Common myeloid progenitor, CD34-positive (primary cell): Measurements from ENCODE around the gene FAM98C.

Experiments used
- CTCF ChIA-PET: fragments of 350-600 bp; sonication (Branson Sonifier 250); formaldehyde crosslinking; loops from one replicate; lab custom pipeline; 2021; ENCODE audit warnings: antibody characterized with exemption; lab: Charles Lee
- POLR2A ChIA-PET: fragments of 350-600 bp; sonication (Branson Sonifier 250); formaldehyde crosslinking; loops from one replicate; lab custom pipeline; 2021; ENCODE audit warnings: antibody characterized with exemption; lab: Charles Lee
- DNase-seq, 3 donors: peaks; one replicate each; pipeline versions ENCODE4 v3.0.0 to v3.0.0-alpha.2; 2013
- H3K27ac ChIP-seq, 2 experiments: 1 replicate in 1 of 2; 2 replicates in 1 of 2; pipeline ENCODE4 v1.7.0; 2013; ENCODE audit warnings: inconsistent platforms in 2 of 2, low read length in 2 of 2, mild to moderate bottlenecking in 2 of 2, low read depth in 1 of 2, moderate library complexity in 1 of 2; ENCODE audit not compliant: severe bottlenecking in 2 of 2, insufficient read depth in 1 of 2, poor library complexity in 1 of 2
- H3K27me3 ChIP-seq, 5 experiments: replicated peaks in 2 of 5; 1 replicate in 3 of 5; 2 replicates in 2 of 5; pipeline versions ENCODE4 v1.6.1 to v1.7.0; 2013; ENCODE audit warnings: low read length in 4 of 5, mild to moderate bottlenecking in 2 of 5, moderate library complexity in 2 of 5, inconsistent platforms in 1 of 5; ENCODE audit not compliant: insufficient read depth in 5 of 5, control insufficient read depth in 4 of 5
- H3K36me3 ChIP-seq, 4 experiments: 1 replicate in 2 of 4; 2 replicates in 2 of 4; pipeline versions ENCODE4 v1.6.1 to v1.7.0; 2013; ENCODE audit warnings: low read length in 3 of 4, control low read depth in 1 of 4, mild to moderate bottlenecking in 1 of 4; ENCODE audit not compliant: control insufficient read depth in 4 of 4, insufficient read depth in 4 of 4
- H3K4me1 ChIP-seq, 4 experiments: 1 replicate in 3 of 4; 2 replicates in 1 of 4; pipeline versions ENCODE4 v1.6.1 to v1.7.1; 2013; ENCODE audit warnings: low read length in 3 of 4, mild to moderate bottlenecking in 3 of 4, control low read depth in 1 of 4, inconsistent platforms in 1 of 4, moderate library complexity in 1 of 4; ENCODE audit not compliant: control insufficient read depth in 4 of 4, insufficient read depth in 4 of 4; ENCODE audit errors: control extremely low read depth in 1 of 4
- H3K4me3 ChIP-seq, 7 experiments: 1 replicate in 4 of 7; 2 replicates in 3 of 7; pipeline versions ENCODE4 v1.5.1 to v1.7.0; 2013; ENCODE audit warnings: mild to moderate bottlenecking in 7 of 7, low read length in 6 of 7, moderate library complexity in 6 of 7, inconsistent platforms in 2 of 7, low read depth in 2 of 7, control low read depth in 1 of 7; ENCODE audit not compliant: insufficient read depth in 4 of 7, control insufficient read depth in 1 of 7; ENCODE audit errors: extremely low read depth in 1 of 7
- H3K9me3 ChIP-seq, 5 experiments: 1 replicate in 4 of 5; 2 replicates in 1 of 5; pipeline versions ENCODE4 v1.6.1 to v1.7.1; 2013; ENCODE audit warnings: low read length in 4 of 5, mild to moderate bottlenecking in 2 of 5, inconsistent platforms in 1 of 5, low read depth in 1 of 5, moderate library complexity in 1 of 5; ENCODE audit not compliant: control insufficient read depth in 4 of 5, insufficient read depth in 2 of 5; ENCODE audit errors: control extremely low read depth in 1 of 5
- WGBS: methylation state at CpG from one replicate; pipeline ENCODE4 v1.1.5; 2013; ENCODE audit not compliant: insufficient coverage; 5-methylcytosine and 5-hydroxymethylcytosine counted together

The FAM98C gene

DNA sequence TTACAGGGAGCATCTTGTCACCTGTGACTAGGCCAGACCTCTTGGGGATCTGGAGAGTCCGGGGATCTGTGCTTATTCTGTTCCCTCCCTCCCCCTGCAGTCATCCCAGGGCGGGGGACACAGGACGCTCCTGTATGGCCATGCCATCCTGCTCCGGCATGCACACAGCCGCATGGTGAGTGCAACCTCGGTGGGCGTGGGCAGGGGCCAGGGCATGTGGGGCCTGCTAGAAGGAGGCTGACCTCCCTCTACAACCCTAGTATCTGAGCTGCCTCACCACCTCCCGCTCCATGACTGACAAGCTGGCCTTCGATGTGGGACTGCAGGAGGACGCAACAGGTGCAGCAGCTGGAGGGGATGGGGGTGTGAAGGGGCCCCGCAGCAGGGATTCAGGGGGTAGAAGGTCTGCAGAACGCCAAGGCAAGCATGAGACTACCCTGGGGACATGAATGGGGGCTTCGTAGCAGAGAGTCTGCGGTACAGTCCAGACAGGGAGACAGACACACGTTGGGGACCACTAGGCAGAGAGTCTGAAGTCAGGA lies 40.6 kb downstream of the FAM98C start:
- Histone ChIP-seq H3K4me1 (peaks cover 0 to 2% (median 0%) of the 10 kb centered on the region in 4 experiments), H3K27me3 (no peaks in the 10 kb centered on the region), H3K27ac (no peak overlapping the region), H3K36me3 (no peaks in the 10 kb centered on the region), H3K9me3 (no peaks in the 10 kb centered on the region), H3K4me3 (no peak overlapping the region)
- ChIA-PET CTCF (interaction anchor here (4.8 kb wide), 1 partner anchor 40 kb away, joined by 30 read pairs; the partner anchor contains the start of gene FAM98C), POLR2A (no interaction called here)
- 93% methylated on average over 12 of the region's 15 CpGs for WGBS
- no peak for DNase-seq

DNA sequence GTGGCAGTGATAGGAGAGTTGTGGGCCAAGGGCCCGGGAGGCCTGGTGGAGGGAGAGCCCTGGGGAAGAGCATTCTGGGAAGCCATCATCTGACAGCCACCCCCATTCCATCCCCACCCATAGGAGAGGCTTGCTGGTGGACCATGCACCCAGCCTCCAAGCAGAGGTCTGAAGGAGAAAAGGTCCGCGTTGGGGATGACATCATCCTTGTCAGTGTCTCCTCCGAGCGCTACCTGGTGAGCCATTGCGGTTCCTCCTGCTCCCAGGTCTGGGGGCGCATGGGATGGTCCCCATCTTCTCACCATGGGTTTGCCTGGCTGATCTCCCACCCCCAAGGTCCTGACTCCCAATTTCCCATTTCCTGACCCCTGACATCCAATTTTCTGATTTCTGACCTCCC lies 41.1 kb downstream of the FAM98C start:
- DNase-seq = no peak
- no peaks in the 10 kb centered on the region for H3K36me3 ChIP-seq
- CTCF ChIA-PET = interaction anchor here (4.8 kb wide), 1 partner anchor 40 kb away, joined by 30 read pairs; the partner anchor contains the start of gene FAM98C
- H3K9me3 ChIP-seq = no peaks in the 10 kb centered on the region
- 100% methylated on average over 6 of the region's 7 CpGs for WGBS
- no peak overlapping the region for H3K27ac ChIP-seq
- peaks cover 0 to 2% (median 0%) of the 10 kb centered on the region in 4 experiments for H3K4me1 ChIP-seq
- H3K27me3 ChIP-seq = no peaks in the 10 kb centered on the region
- H3K4me3 ChIP-seq = no peak overlapping the region
- POLR2A ChIA-PET = no interaction called here

DNA sequence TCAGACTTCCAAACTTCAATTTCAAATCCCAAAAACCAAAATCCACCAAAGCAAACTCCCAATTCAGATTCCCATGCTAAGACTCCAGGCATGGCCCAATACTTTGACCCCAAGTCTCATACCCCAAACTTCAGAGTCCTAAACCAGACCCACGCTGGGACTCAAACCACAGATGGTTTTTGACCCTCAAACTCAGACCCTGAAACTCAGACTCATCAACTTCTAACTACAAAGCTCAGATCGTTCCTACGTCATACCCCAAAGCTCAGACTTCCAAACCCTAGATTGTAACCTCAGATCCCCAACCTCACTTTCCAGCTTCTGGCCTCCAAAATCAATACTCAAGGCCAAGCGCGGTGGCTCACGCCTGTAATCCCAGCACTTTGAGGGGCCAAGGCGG lies 42.5 kb downstream of the FAM98C start:
- no peak for DNase-seq
- Histone ChIP-seq H3K27ac (no peak overlapping the region), H3K36me3 (no peaks in the 10 kb centered on the region), H3K27me3 (no peaks in the 10 kb centered on the region), H3K9me3 (no peaks in the 10 kb centered on the region), H3K4me3 (no peak overlapping the region), H3K4me1 (peaks cover 0 to 2% (median 0%) of the 10 kb centered on the region in 4 experiments)
- WGBS = 92% methylated on average over 7 of the region's 7 CpGs
- ChIA-PET POLR2A (no interaction called here), CTCF (interaction anchor here (0.8 to 4.8 kb wide), 2 partner anchors 39 to 42 kb away, joined by 3 to 30 read pairs; partner anchors contain the start of gene FAM98C)

DNA sequence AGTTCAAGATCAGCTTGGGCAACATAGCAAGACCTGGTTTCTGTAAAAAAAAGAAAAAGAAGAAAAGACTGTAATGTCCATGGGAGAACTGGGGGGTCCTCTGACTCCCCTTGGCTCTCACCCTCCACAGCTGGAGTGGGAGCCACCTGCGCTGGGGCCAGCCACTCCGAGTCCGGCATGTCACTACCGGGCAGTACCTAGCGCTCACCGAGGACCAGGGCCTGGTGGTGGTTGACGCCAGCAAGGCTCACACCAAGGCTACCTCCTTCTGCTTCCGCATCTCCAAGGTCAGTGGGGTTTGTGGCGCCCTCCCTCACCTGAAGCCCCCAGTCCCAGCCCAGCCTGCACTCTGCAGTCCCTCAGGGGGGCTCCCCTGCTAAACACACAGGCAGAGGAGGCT lies 45.3 kb downstream of the FAM98C start:
- no peak for DNase-seq
- CTCF ChIA-PET = no interaction called here
- Histone ChIP-seq H3K4me1 (no peaks in the 10 kb centered on the region), H3K36me3 (no peaks in the 10 kb centered on the region), H3K27ac (no peak overlapping the region), H3K4me3 (no peak overlapping the region), H3K27me3 (no peaks in the 10 kb centered on the region), H3K9me3 (no peaks in the 10 kb centered on the region)
- WGBS = 95% methylated on average over 5 of the region's 9 CpGs
- POLR2A ChIA-PET = no interaction called here

DNA sequence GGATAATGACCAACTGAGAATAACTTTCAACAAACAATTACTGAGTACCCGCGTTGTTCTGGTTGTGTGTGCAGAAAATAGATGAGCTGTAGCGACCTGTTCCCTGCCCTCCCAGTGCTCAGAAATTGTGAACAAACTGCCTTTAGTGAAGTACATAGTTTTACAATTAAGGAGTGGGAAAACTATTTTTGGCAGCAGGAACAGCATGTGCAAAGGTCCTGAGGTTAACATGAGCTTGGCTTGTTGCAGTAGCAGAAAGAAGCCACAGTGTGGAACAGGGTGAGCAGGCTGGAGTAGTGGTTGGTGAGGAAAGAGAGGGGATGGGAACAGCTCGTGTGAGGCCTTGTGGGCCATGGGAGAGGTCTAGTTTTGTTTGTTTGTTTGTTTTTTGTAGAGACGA lies 46.6 kb downstream of the FAM98C start:
- H3K27ac ChIP-seq = no peak overlapping the region
- no peak overlapping the region for H3K4me3 ChIP-seq
- H3K27me3 ChIP-seq = no peaks in the 10 kb centered on the region
- no peaks in the 10 kb centered on the region for H3K36me3 ChIP-seq
- ChIA-PET CTCF (interaction anchor here (1.3 to 2.0 kb wide), 2 partner anchors 36 to 46 kb away, joined by 3 to 4 read pairs; partner anchors contain the start of gene FAM98C), POLR2A (no interaction called here)
- 87% methylated on average over 3 of the region's 5 CpGs for WGBS
- no peaks in the 10 kb centered on the region for H3K4me1 ChIP-seq
- no peaks in the 10 kb centered on the region for H3K9me3 ChIP-seq
- DNase-seq = no peak

DNA sequence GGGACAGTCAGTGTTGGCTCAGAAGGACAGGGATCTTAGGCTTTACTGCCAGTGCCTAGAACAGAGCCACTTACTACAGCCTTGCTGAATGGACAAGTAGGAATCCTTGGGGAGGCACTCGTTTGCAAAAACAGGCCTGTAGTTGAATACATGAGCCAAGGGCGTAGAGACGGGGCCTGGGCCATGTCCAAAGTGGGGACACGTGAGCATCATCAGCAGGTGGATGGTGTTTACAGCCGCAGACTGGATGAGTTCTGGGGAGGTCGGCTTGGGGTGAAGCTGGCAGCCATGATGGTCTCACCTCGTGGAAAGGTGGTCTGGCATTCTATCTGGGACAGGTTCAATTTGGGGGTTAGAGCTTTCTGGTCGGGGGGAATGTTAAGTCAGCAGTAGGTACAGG lies 48.1 kb downstream of the FAM98C start:
- POLR2A ChIA-PET = no interaction called here
- CTCF ChIA-PET = interaction anchor here (2.0 kb wide), 1 partner anchor 38 kb away, joined by 4 read pairs; no protein-coding TSS in a partner anchor

DNA sequence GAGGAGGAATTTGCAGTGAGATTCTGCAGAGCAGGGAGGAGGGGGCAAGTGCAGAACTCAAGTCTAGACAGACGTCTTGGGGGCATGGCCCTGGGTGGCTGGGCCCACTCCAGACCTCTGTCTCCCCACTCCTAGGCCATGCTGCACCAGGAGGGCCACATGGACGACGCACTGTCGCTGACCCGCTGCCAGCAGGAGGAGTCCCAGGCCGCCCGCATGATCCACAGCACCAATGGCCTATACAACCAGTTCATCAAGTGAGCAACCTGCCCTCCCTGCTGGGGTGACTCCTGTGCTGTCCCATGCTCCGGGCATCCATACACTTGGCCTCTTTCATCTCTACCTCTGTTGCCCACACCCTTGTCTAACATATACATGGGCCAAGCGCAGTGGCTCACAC lies 48.7 kb downstream of the FAM98C start:
- ChIA-PET CTCF (no interaction called here), POLR2A (no interaction called here)
- Histone ChIP-seq H3K36me3 (no peaks in the 10 kb centered on the region), H3K27me3 (no peaks in the 10 kb centered on the region), H3K9me3 (no peaks in the 10 kb centered on the region), H3K4me1 (no peaks in the 10 kb centered on the region), H3K4me3 (no peak overlapping the region), H3K27ac (no peak overlapping the region)
- WGBS = 88% methylated on average over 8 of the region's 9 CpGs
- DNase-seq = no peak

More for the DNA sequence above, 48.1 kb downstream of the FAM98C start:
- DNase-seq = no peak
- no peak overlapping the region for H3K27ac ChIP-seq
- 98% methylated on average over 8 of the region's 8 CpGs for WGBS
- H3K4me3 ChIP-seq = no peak overlapping the region
- H3K9me3 ChIP-seq = no peaks in the 10 kb centered on the region
- H3K27me3 ChIP-seq = no peaks in the 10 kb centered on the region
- H3K4me1 ChIP-seq = no peaks in the 10 kb centered on the region
- no peaks in the 10 kb centered on the region for H3K36me3 ChIP-seq
